HG03378 (cell line): ENCODE data around the gene INPP5J.
"Not testable (repeated sequence)": the region's sequence is repeated elsewhere in the genome, so short reads cannot be mapped to it uniquely, and the experiment has no call there.

Source experiments
- ATAC-seq: cut with Tn5 transposase; IDR thresholded peaks from one replicate; pipeline ENCODE4 v1.9.1; 2021; ENCODE audit warnings: mild to moderate bottlenecking, moderate library complexity; ENCODE audit not compliant: unreplicated experiment

INPP5J gene

GRCh38 chr22:31099841-31100761 is 22.7 kb upstream of the INPP5J start:
- no peak for ATAC-seq

GRCh38 chr22:31100762-31101525 is 21.8 kb upstream of the INPP5J start:
- no peak for ATAC-seq

DNA sequence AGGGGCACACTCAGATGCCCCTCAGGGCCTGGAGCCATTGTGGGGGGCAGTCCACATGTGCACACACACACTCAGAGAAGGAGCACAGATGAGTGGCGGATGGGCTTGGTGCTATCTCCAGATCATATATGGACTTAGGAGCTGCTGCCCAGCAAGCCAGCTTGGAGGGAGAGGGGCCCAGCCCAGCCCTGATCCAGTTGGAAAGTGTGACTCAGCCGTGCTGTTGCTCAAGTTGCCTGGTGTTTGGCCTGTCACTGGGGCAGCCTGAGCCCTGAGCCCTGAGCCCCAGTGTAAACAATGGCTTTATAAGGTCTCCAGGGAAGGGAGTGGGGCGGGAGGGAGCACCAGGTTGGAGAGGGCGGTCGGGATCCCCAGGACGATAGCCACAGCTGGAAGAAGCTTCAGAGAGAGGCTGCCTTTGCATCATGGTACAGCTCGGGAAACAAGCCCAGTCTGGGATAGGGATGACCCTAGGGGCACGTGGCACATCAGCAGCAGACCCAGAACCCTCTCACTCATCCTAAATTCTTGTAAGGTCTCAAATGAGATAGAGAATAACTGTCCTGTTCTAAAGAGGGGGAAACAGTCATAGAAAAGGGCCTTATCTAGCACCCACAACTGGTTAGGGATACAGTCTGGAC is 20.2 kb upstream of the INPP5J start:
- no peak for ATAC-seq

DNA sequence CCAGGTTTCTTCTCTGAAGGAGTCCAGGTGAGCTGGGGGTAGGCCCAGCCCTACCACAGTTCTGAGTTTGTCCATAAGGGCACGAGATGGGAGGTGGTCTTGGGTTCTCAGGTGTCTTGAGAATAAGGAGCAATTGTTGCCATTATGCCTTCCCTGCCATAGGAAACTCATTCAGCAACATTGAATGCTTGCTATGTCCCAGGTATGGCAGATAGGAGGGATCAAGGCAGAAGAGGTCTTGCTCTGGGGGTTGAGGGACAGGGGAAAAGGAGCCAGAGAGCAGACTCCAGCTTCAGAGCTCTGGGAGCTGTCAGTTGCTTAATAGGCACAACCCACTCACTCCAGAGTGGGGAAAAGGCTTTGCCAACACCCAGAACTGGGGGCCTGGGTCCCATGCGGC is 19.7 kb upstream of the INPP5J start:
- ATAC-seq: no peak

DNA sequence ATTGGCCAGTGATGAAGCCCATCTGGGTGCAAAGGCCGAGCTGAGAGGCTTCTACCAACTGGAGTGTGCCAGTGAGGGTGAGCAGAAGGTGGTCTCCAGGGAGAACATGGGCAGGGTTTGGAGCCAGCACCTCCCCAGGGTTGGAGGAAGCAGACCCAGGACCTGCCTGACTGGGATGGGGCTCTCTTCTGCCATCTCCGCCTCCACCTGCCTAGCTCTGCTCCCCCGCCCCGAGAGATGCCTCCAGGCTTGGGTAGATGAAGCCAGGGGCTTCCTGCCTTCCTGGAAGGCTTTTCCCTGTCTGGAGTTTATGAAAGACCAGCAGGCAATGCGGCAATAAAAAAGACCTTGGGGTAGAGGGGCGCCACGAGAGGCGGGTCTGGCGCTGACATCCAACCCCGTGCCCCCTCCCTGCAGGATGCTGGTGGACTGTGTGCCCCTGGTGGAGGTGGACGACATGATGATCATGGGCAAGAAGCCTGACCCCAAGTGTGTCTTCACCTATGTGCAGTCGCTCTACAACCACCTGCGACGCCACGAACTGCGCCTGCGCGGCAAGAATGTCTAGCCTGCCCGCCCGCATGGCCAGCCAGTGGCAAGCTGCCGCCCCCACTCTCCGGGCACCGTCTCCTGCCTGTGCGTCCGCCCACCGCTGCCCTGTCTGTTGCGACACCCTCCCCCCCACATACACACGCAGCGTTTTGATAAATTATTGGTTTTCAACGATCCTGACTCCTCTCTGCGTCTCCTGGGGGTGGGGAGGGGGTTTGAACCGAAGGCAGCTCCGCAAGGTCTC is 18.7 kb upstream of the INPP5J start:
- no peak for ATAC-seq

DNA sequence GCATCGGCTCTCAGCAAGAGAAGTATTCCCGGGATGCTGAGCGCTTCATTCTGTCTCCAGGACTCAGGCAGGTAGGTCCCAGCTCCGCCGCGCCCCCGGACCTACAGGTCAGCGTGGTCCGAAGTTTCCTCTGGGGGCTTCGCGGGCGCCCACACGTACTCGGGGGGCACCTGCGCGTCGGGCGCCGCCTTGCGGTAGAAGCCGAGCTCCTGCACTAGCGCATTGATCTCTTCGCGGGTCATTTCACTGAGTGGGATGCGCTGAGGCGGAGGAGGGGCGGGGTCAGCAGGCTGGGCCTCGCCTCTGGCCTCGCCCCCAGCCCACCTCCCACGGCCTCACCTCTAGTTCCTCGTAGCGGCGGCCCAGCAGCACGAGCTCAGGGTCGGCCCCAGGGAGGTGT is 17.9 kb upstream of the INPP5J start:
- no peak for ATAC-seq

DNA sequence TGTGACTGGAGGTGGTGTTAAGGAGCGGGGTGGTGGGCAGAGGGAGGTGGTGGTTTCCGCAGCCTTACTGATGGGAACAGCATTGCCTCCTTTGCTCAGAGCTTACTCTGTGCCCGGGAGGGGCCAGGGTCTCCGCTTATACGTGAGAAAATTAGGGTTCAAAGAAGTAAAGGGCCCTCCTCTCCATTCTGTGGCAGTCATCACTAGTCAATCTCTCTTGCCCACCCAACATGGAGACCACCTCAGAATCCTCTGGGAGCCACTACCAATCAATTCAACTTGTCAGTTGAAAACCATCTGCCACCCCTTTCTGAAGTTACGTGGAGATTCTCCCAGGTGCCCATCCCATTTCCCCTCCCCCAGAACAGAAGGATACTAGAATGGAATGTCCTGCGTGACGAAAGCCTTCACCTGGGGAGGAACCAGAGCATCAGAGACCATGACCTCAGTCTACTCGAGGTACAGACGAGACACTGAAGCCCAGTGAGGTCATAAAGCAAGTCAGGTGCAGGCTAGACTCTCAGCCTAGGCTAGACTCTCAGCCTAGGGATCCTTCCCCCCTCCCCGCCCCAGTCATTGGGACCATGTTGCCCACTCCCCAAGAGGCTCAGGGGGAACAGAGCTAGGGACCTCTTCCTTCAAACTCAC is 17.4 kb upstream of the INPP5J start:
- no peak for ATAC-seq

- ATAC-seq: no peak
Observed at GRCh38 chr22:31106001-31106571, 16.7 kb upstream of the INPP5J start.

GRCh38 chr22:31106731-31107177 is 16.0 kb upstream of the INPP5J start:
- no peak for ATAC-seq

GRCh38 chr22:31107178-31107893 is 15.4 kb upstream of the INPP5J start, which contains the start of gene SELENOM:
SELENOM (minus strand) TSS chr22:31107568; CDS start chr22:31107505, 63 bp downstream.
- ATAC-seq: peak; percentile 56

- no peak for ATAC-seq
Observed at GRCh38 chr22:31107894-31108218, 14.9 kb upstream of the INPP5J start.

GRCh38 chr22:31112547-31113091 is 10.1 kb upstream of the INPP5J start:
- not testable (repeated sequence) for ATAC-seq

- ATAC-seq: no peak
Observed at GRCh38 chr22:31118046-31118820, 4.5 kb upstream of the INPP5J start.

- no peak for ATAC-seq
Observed at GRCh38 chr22:31119026-31119717, 3.6 kb upstream of the INPP5J start.

- ATAC-seq: no peak
Observed at GRCh38 chr22:31120230-31120629, 2.5 kb upstream of the INPP5J start.

DNA sequence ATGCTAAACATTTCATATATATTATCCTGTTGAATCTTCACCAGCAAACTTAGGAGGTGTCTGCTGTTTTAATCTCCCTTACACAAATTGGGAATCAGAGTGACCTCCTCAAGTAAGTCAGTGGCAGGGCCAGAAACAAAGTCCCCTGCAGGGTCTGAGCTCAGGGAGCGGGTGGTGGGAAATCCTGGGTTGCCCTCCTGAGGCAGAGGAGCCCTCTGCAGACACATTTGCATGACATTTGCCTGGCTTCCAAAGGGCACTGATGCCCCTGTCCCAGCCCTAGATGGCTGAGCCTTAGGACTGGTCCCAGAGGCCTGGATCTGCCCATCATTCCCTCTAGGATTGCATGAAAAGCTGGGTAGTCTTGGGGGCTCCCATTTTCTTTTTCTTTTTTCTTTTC is 2.1 kb upstream of the INPP5J start:
- ATAC-seq: no peak

DNA sequence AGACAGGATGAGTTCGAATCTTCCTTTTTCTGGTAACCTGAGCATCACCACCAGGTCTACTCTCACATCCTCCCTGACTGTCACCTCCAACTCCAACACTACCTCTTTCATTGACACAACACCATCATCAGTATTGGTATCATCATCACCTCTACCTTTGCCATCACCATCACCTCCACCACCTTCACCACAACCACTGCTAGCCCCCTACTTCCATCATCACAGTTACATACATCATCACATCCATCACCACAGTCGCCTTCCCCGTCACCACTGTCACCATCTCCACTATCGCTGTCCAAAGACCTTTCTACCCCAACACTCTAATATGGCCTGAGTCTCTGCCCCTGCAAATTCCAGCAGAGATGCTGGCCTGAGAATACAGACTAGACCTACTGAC is 1.4 kb upstream of the INPP5J start:
- ATAC-seq: no peak

- ATAC-seq: no peak
Observed at GRCh38 chr22:31122196-31122531, 602 bp upstream of the INPP5J start.
